Fibroblast of pulmonary artery (primary cell): ENCODE results near the gene RAPGEF1.

Source experiments
- DNase-seq: peaks from one replicate; pipeline ENCODE4 v3.0.0-alpha.2; 2010; ENCODE audit warnings: low read depth
- H3K4me3 ChIP-seq: replicated peaks from 2 replicates; pipeline ENCODE4 v1.5.1; 2011; ENCODE audit warnings: low read depth, mild to moderate bottlenecking, control low read depth, low read length, moderate library complexity
- CTCF ChIP-seq: IDR thresholded peaks from 2 replicates; pipeline ENCODE4 v1.5.1; 2011; ENCODE audit warnings: mild to moderate bottlenecking, control low read depth, low read length, inconsistent platforms; ENCODE audit errors: missing control alignments

The RAPGEF1 gene

GRCh38 chr9:131673531-131673930 is 66.3 kb downstream of the RAPGEF1 start:
- H3K4me3 ChIP-seq, result no peak overlapping the region
- DNase-seq, result no peak
- no peak for TF ChIP-seq CTCF

GRCh38 chr9:131673068-131673467 is 66.8 kb downstream of the RAPGEF1 start:
- H3K4me3 ChIP-seq, result no peak overlapping the region
- DNase-seq, result no peak
- TF ChIP-seq CTCF, result no peak

GRCh38 chr9:131672451-131672850 is 67.4 kb downstream of the RAPGEF1 start:
- no peak for DNase-seq
- TF ChIP-seq CTCF, result no peak
- no peak overlapping the region for H3K4me3 ChIP-seq

GRCh38 chr9:131671133-131671520 is 68.7 kb downstream of the RAPGEF1 start:
- no peak overlapping the region for H3K4me3 ChIP-seq
- DNase-seq, result no peak
- no peak for TF ChIP-seq CTCF

GRCh38 chr9:131670247-131671132 is 69.4 kb downstream of the RAPGEF1 start:
- TF ChIP-seq CTCF, result no peak
- no peak overlapping the region for H3K4me3 ChIP-seq
- DNase-seq, result no peak

- no peak for DNase-seq
- H3K4me3 ChIP-seq, result no peak overlapping the region
- no peak for TF ChIP-seq CTCF
These were observed 70.4 kb downstream of the RAPGEF1 start for GRCh38 chr9:131669269-131670157.
